MM.1S (cell line): ENCODE measurements around the gene CRAT.

Experiments
- DNase-seq: peaks from one replicate; pipeline ENCODE4 v3.0.0-alpha.2; 2015
- H2AFZ ChIP-seq: fragments of 300-600 bp; sonication (generic); 2 replicates; pipeline ENCODE4 v1.6.0; 2016; ENCODE audit warnings: antibody characterized with exemption, low read length
- H3F3A ChIP-seq: fragments of 300-600 bp; sonication (generic); 2 replicates; pipeline ENCODE4 v1.6.1; 2016; ENCODE audit warnings: mild to moderate bottlenecking, antibody characterized with exemption, low read length, moderate library complexity, mixed read lengths; ENCODE audit not compliant: insufficient read depth
- H3K27ac ChIP-seq: fragments of 300-600 bp; sonication (generic); 2 replicates; pipeline ENCODE4 v1.5.1; 2016; ENCODE audit warnings: mild to moderate bottlenecking, low read length
- H3K27me3 ChIP-seq: fragments of 300-600 bp; sonication (generic); replicated peaks from 2 replicates; pipeline ENCODE4 v1.6.0; 2016; ENCODE audit warnings: low read length; ENCODE audit not compliant: insufficient read depth
- H3K36me3 ChIP-seq: fragments of 300-600 bp; sonication (generic); replicated peaks from 2 replicates; pipeline ENCODE4 v1.6.1; 2016; ENCODE audit warnings: mild to moderate bottlenecking, low read length, mixed read lengths; ENCODE audit not compliant: insufficient read depth
- H3K4me1 ChIP-seq: fragments of 300-600 bp; sonication (generic); 2 replicates; pipeline ENCODE4 v1.6.1; 2016; ENCODE audit warnings: low read length, mixed read lengths
- H3K4me2 ChIP-seq: fragments of 300-600 bp; sonication (generic); 2 replicates; pipeline ENCODE4 v1.6.0; 2016; ENCODE audit warnings: low read depth, low read length
- H3K4me3 ChIP-seq: fragments of 300-600 bp; sonication (generic); 2 replicates; pipeline ENCODE4 v1.5.1; 2016; ENCODE audit warnings: low read length, mixed read lengths
- H3K79me2 ChIP-seq: fragments of 300-600 bp; sonication (generic); 2 replicates; pipeline ENCODE4 v1.6.1; 2016; ENCODE audit warnings: mixed run types, low read length, mixed read lengths
- H3K9ac ChIP-seq: fragments of 300-600 bp; sonication (generic); 2 replicates; pipeline ENCODE4 v1.6.1; 2016; ENCODE audit warnings: low read length, mixed read lengths
- H3K9me2 ChIP-seq: fragments of 300-600 bp; sonication (generic); replicated peaks from 2 replicates; pipeline ENCODE4 v1.6.1; 2016; ENCODE audit warnings: mild to moderate bottlenecking, low read length, mixed read lengths; ENCODE audit not compliant: insufficient read depth
- H3K9me3 ChIP-seq: fragments of 300-600 bp; sonication (generic); replicated peaks from 2 replicates; pipeline ENCODE4 v1.6.1; 2016; ENCODE audit warnings: mild to moderate bottlenecking, low read length, mixed read lengths; ENCODE audit not compliant: insufficient read depth
- H4K20me1 ChIP-seq: fragments of 300-600 bp; sonication (generic); 2 replicates; pipeline ENCODE4 v1.6.1; 2016; ENCODE audit warnings: mild to moderate bottlenecking, low read length, moderate library complexity, mixed read lengths; ENCODE audit not compliant: insufficient read depth
- CTCF ChIP-seq: fragments of 300-600 bp; sonication (generic); IDR thresholded peaks from 2 replicates; pipeline ENCODE4 v1.5.1; 2016; ENCODE audit warnings: antibody characterized with exemption, low read length, mixed read lengths
- EZH2 ChIP-seq: fragments of 300-600 bp; sonication (generic); optimal IDR thresholded peaks from 2 replicates; pipeline ENCODE3; 2017; ENCODE audit warnings: low read depth, mild to moderate bottlenecking, antibody characterized with exemption, low read length, mixed read lengths
- EZH2phosphoT487 ChIP-seq: fragments of 300-600 bp; sonication (generic); IDR thresholded peaks from 2 replicates; pipeline ENCODE4 v1.6.1; 2018; ENCODE audit warnings: antibody characterized with exemption, low read length

The CRAT gene

GRCh38 chr9:129128689-129129088, 18.1 kb upstream of the CRAT start:
- Histone ChIP-seq H3K4me3 (no peak overlapping the region), H3K4me2 (no peak overlapping the region), H3F3A (peaks cover 3% of the 10 kb centered on the region; the same call in 1 of the 2 replicates), H3K27ac (no peak overlapping the region), H3K9me2 (no peaks in the 10 kb centered on the region), H4K20me1 (no peaks in the 10 kb centered on the region), H3K9ac (no peak overlapping the region), H3K9me3 (no peaks in the 10 kb centered on the region), H3K79me2 (peaks cover 12% of the 10 kb centered on the region; the same call in 1 of the 2 replicates), H3K27me3 (no peaks in the 10 kb centered on the region), H2AFZ (no peak overlapping the region), H3K4me1 (0 out of 2 replicates have a peak, but pooled peaks cover 3% of the 10 kb centered on the region), H3K36me3 (no peaks in the 10 kb centered on the region)
- DNase-seq, result no peak
- TF ChIP-seq CTCF (no peak), EZH2 (no peak), EZH2phosphoT487 (no peak)

GRCh38 chr9:129126749-129127618, 16.4 kb upstream of the CRAT start:
- Histone ChIP-seq H4K20me1 (no peaks in the 10 kb centered on the region), H2AFZ (no peak overlapping the region), H3K27ac (no peak overlapping the region), H3K9me3 (no peaks in the 10 kb centered on the region), H3K27me3 (no peaks in the 10 kb centered on the region), H3K9ac (no peak overlapping the region), H3K9me2 (no peaks in the 10 kb centered on the region), H3K4me2 (no peak overlapping the region), H3K4me3 (no peak overlapping the region), H3F3A (peaks cover 3% of the 10 kb centered on the region; the same call in 1 of the 2 replicates), H3K4me1 (0 out of 2 replicates have a peak, but pooled peaks cover 3% of the 10 kb centered on the region), H3K79me2 (peaks cover 17% of the 10 kb centered on the region; the same call in 1 of the 2 replicates), H3K36me3 (no peaks in the 10 kb centered on the region)
- no peak for TF ChIP-seq EZH2phosphoT487
- TF ChIP-seq CTCF, result no peak
- no peak for TF ChIP-seq EZH2
- DNase-seq, result no peak

- Histone ChIP-seq H3K9ac (no peak overlapping the region), H3K4me1 (no peaks in the 10 kb centered on the region), H3K36me3 (no peaks in the 10 kb centered on the region), H3K9me3 (no peaks in the 10 kb centered on the region), H3K27me3 (no peaks in the 10 kb centered on the region), H2AFZ (no peak overlapping the region), H3F3A (no peaks in the 10 kb centered on the region), H4K20me1 (no peaks in the 10 kb centered on the region), H3K79me2 (peaks cover 17% of the 10 kb centered on the region; the same call in 1 of the 2 replicates), H3K27ac (no peak overlapping the region), H3K4me3 (no peak overlapping the region), H3K9me2 (no peaks in the 10 kb centered on the region), H3K4me2 (no peak overlapping the region)
- TF ChIP-seq EZH2, result no peak
- no peak for TF ChIP-seq EZH2phosphoT487
- TF ChIP-seq CTCF, result no peak
- DNase-seq, result no peak
Observed at GRCh38 chr9:129125478-129125877, 14.9 kb upstream of the CRAT start.
